Right renal cortex interstitium (tissue), 3 donors: Measurements from ENCODE around the gene TBC1D1. TPM values are rescaled to one million over a fixed set of nuclear protein-coding genes. Genes with fewer than 3 reads are reported as not detected.

Experiments used
- DNase-seq, 3 donors: peaks; one replicate each; pipeline ENCODE4 v3.0.0-alpha.2; 2013; ENCODE audit warnings: low read depth in 3 of 3, low spot score in 2 of 3
- polyA plus RNA-seq, 3 donors: library from polyadenylated mRNA; unstranded; fragments of 120-200 nt; gene quantifications; one replicate each; pipeline ENCODE4 v1.2.1, GENCODE V29; 2013; ENCODE audit not compliant: insufficient read length in 3 of 3

Gene TBC1D1
- polyA plus RNA-seq, 3 donors = 189 to 200 (median 198) TPM

- peak; percentile 71 to 81 (median 78) for DNase-seq
Measured at GRCh38 chr4:38179690-38180377, 288.9 kb downstream of the TBC1D1 start.

- DNase-seq = no peak
Measured at GRCh38 chr4:38180456-38180855, 289.6 kb downstream of the TBC1D1 start.

- no peak for DNase-seq
Measured at GRCh38 chr4:38181286-38181685, 290.4 kb downstream of the TBC1D1 start.

GRCh38 chr4:38182334-38182998, 291.6 kb downstream of the TBC1D1 start:
- DNase-seq = no peak

GRCh38 chr4:38184404-38184803, 293.5 kb downstream of the TBC1D1 start:
- DNase-seq = no peak

GRCh38 chr4:38185406-38186144, 294.7 kb downstream of the TBC1D1 start:
- no peak for DNase-seq

GRCh38 chr4:38188136-38188535, 297.3 kb downstream of the TBC1D1 start:
- DNase-seq = no peak

GRCh38 chr4:38188631-38189101, 297.8 kb downstream of the TBC1D1 start:
- no peak for DNase-seq

Other genes starting within 250 kb of the TBC1D1 start
- gene RELL1, start 204.7 kb upstream of the TBC1D1 start, polyA plus RNA-seq = 10 to 100 TPM in 2 of 3 donors, 1 to 10 TPM in 1; 9.6 to 10.4 (median 10.2) TPM
- gene PGM2, start 64.4 kb upstream of the TBC1D1 start, polyA plus RNA-seq = 10 to 100 TPM; 38.4 to 42.6 (median 39.7) TPM
- under 1 TPM in 1 of 3 donors, not detected in 2; 0.28 TPM for gene PTTG2, start 69.3 kb downstream of the TBC1D1 start, polyA plus RNA-seq